Measurements from ENCODE around the gene TSC2.

The TSC2 gene

DNA sequence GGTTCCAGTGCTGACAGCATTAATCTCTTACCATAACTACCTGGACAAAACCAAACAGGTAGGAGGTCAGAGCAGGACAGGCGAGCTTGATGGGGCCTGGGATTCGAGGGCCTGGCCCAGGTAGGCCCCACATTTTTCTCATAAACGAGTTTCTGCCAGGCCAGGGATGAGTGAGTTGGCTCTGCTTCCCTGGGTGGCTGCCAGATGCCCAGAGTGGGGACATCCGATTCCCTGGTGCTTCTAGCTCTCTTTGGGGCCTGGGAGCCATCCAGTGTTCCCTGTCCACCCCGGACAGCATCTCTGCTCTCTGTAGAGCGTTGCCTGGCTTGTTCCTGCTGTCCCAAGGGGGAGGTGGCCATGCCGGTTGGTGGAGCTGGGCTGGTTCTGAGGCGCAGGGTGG, 25.1 kb downstream of the TSC2 start:
- no peak for DNase-seq

DNA sequence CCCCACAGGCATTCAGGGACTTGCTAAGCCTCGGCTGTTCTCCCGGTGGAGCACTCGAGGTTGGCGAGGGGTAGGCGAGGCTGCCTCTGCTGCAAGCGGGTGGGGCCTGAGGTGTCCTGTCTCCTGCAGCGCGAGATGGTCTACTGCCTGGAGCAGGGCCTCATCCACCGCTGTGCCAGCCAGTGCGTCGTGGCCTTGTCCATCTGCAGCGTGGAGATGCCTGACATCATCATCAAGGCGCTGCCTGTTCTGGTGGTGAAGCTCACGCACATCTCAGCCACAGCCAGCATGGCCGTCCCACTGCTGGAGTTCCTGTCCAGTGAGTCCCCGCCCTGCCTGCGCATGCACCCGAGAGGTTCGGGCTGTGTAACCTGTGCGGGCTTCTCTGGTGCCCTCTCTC, 26.3 kb downstream of the TSC2 start:
- DNase-seq: no peak

- no peak for DNase-seq
These were observed 27.8 kb downstream of the TSC2 start for GRCh38 chr16:2075631-2076030.

DNA sequence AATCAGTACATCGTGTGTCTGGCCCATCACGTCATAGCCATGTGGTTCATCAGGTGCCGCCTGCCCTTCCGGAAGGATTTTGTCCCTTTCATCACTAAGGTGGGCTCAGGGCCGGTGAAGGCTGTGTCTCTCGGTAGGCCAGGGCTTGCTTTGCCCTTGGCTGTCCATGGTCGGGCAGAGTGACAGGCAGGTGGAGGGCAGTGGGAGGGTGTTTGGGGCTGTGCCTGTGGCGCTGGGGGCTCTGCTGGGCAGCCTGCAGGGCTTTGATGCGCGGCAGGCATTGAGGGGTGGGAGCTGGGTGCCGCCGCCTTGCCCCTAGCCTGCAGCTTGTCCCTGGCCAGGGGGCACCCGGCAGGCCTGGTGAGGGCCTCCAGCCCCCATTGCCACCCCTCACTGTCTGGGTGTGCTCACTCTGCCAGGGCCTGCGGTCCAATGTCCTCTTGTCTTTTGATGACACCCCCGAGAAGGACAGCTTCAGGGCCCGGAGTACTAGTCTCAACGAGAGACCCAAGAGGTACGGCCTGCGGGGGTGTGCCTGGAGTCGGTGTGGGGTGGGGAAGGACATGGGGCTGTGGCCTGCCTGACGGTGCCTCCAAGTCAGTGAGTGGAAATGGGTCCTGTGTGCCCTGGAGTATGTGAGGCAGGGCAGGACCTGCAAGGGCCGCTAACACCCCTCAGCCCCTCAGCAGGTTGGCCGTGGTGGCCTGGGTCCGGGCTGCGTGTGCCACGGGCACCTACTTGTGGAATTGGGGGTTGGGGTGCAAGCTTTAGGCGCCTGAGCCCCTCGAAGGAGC, 28.5 kb downstream of the TSC2 start:
- no peak for DNase-seq

DNA sequence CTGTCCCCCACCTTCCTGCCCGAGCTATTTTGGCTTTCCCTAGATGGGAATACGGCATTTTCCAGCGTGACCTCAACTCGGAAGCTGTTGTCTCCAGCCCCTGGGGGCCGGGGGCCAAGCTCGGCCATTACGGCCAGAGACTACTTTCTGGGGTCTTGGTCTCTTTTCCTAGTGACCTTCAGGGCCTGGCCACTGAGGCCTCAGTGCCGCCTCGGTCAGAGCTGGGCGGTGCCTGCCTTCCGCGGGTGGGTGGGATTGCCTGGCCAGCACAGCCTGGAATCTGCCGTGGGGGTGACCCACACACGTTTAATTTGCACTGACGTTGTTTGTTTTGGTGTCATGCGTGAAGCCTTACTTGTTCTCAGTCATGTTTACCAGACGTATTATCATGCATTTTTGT, 29.2 kb downstream of the TSC2 start:
- DNase-seq: no peak

DNA sequence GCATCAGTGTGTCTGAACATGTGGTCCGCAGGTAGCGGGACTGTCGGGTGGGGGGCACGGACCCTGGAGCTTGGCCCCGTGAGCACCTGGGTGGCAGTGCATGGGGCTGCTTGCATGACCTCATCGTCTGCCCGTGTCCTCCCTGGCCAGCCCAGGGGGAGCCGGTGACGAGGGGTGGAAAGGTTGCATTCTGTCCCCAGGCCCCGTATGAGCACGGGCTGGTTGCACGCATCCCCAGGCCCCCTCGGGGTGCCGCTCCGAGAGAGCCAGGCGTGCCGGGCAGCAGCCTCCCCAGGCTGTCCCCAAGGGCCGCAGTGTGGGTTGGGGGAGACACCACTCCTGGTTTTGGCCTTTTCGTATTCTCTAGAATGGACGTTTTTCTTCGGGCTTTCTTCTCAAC, 29.9 kb downstream of the TSC2 start:
- DNase-seq: no peak

DNA sequence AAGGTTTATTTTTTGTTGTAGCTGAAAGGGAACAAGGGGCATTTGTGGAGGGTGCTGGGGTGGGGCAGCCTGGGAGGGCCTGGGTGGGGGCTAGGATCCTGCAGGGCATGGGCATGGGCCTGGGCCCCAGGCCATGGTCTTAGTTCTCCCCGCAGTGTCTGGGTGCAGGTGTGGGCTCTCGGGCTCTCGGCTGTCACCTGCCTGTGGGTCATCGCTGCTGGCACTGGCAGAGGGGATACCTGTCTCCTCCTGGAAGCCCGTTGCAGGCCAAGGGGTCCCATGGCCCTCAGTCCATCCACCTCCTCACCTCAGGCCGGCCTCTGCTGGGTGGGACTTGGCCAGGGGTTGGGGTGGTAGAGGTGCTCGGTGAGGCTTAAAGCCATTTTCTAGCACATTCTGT, 30.3 kb downstream of the TSC2 start:
- DNase-seq: no peak

DNA sequence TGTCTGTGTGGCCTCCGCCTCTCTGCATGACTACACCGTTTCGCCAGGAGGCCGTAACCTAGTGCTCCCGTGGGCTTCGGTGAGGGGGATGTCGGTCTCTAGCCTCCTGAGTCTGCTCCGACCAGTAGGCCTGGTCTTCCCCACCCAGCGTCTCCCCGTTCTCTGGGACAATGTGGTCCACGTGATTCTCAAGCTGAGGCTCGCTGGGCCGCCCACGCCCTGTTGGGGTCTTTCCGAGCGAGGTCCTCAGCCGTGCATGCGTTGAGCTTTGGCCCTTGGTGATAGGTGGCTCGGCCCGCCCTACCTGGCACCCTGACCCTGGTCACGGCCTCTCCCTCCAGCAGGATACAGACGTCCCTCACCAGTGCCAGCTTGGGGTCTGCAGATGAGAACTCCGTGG, 30.9 kb downstream of the TSC2 start:
- DNase-seq: no peak

DNA sequence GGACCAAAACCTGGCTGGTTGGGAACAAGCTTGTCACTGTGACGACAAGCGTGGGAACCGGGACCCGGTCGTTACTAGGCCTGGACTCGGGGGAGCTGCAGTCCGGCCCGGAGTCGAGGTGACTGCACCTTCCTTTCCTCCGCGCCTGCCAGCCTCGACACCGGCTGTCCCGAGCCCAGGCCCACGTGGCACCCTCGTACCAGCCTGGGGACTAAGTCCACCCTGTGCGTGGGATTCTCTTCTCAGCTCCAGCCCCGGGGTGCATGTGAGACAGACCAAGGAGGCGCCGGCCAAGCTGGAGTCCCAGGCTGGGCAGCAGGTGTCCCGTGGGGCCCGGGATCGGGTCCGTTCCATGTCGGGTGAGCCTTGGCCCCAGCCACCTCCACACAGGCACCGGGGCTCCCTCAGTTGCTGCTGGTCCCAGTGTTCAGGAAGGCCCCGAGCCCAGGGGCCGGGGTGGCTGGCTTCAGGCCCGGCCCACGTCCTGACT, 31.6 kb downstream of the TSC2 start:
- no peak for DNase-seq

GRCh38 chr16:2079991-2080390, 32.2 kb downstream of the TSC2 start:
- DNase-seq: no peak

DNA sequence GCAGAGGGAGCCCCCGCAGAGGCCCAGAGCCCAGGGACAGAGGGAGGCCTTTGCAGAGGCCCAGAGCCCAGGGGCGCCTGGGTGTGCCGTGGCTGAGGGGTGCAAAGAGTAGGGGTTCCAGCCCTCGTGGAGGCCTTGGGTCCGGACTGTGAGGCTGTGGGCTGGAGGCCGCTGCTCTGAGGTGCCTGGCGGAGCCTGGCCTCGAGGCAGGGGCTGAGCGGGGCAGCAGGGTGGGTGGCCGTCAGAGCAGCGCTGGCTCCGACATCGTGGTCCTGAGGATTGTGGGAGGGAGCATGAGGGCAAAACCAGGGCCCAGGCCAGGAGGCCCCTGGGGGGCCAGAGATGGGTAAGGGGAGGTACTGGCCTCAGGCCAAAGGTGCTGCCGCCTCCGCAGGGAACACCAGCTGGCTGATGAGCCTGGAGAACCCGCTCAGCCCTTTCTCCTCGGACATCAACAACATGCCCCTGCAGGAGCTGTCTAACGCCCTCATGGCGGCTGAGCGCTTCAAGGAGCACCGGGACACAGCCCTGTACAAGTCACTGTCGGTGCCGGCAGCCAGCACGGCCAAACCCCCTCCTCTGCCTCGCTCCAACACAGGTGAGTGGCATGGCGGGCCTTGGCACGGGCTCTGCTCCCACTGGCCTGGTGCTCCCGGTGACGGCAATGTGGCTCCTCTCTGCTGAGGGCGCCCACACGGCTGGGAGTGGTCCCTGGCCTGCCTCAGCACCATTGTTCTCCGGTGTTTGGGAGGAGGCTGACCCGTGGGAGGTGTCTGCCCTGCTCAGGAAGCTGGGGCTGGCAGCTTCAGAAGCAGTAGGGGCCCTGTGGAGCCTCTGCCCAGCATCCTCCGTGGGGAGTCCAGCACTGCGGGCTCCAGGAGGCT, 33.7 kb downstream of the TSC2 start:
- no peak for DNase-seq

DNA sequence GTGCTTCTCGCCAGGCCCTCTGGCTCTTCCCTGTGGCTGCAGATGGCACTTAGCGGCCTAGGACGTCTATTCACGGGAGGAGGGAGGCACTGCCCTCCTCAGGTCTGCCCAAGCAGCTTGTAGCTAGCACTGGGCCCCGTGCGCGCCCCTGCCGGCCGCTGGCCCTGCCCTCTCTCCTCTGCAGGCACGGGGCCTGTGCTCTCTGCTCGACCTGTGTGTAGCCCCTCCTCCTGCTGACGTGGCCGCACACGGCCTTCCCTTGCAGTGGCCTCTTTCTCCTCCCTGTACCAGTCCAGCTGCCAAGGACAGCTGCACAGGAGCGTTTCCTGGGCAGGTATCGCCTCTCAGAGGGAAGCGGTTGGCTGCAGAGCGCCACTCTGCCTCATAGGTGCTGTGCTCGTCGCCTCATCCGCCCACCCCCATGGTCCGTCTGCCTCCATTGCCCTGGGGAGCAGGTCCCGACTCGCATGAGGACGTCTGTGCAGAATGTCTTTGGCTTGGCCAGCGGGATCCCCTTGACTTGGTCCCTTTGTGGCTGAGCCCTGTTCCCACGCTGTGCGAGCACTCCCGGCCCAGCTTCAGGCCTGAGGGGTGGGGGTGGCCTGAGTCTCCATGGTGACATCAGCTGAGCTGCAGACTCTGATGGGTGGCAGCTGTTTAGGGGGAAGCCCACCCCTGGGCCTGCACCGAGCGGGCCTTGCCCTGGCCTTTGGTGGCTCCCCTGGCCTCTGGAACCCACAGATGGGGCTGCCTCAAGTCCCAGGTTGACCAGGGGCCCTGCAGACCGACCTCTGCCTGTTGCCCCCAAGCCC, 34.6 kb downstream of the TSC2 start:
- DNase-seq: peak; percentile 92

GRCh38 chr16:2082983-2083364, 35.2 kb downstream of the TSC2 start:
- no peak for DNase-seq

- DNase-seq: no peak
These were observed 35.6 kb downstream of the TSC2 start for GRCh38 chr16:2083409-2083808.

DNA sequence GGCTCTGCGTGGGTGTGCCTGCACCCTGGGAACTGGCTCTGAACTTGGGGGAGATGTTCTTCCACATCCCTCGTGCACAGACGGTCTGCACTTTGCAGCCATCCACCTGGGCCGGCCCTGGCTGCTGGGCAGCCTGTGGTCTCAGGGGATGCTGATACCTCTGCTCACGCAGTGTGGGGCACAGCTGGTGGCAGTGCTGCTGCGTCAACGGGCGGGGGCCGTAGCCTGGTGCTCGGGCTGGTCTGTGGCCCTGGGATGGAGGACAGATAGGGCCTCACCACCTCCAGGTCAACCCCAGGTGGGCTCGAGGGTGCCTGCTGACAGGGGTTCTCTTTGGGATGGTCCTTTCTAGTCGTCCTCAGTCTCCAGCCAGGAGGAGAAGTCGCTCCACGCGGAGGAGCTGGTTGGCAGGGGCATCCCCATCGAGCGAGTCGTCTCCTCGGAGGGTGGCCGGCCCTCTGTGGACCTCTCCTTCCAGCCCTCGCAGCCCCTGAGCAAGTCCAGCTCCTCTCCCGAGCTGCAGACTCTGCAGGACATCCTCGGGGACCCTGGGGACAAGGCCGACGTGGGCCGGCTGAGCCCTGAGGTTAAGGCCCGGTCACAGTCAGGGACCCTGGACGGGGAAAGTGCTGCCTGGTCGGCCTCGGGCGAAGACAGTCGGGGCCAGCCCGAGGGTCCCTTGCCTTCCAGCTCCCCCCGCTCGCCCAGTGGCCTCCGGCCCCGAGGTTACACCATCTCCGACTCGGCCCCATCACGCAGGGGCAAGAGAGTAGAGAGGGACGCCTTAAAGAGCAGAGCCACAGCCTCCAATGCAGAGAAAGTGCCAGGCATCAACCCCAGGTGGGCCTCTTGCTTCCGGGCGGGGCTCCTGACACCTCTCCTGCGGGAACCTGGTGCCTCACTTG, 36.3 kb downstream of the TSC2 start:
- no peak for DNase-seq

- DNase-seq: no peak
These were observed 37.3 kb downstream of the TSC2 start for GRCh38 chr16:2084895-2085625.

- DNase-seq: no peak
These were observed 37.9 kb downstream of the TSC2 start for GRCh38 chr16:2085669-2086068.

DNA sequence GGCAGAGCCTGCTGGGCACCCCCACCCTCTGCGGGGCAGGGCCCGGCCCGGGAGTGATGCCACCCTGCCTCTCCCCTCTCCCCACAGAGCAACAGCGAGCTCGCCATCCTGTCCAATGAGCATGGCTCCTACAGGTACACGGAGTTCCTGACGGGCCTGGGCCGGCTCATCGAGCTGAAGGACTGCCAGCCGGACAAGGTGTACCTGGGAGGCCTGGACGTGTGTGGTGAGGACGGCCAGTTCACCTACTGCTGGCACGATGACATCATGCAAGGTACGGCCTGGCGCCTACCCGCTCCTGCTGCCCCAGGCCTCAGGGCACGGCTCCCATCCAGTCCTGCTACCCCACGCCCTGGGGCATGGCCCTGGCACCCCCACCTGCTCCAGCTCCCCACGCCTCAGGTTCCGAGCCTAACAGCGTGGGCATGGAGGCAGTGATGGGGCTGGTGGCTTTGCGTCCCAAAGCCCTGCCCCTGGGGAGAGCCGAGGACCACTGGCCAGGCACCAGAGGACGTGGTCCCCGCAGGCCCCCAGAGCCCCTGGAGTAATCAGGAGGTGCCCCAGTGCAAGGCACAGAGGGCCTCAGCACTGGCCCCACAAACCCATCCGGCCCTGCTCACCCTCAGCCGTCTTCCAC, 38.4 kb downstream of the TSC2 start:
- DNase-seq: no peak

GRCh38 chr16:2086812-2087747, 39.3 kb downstream of the TSC2 start:
- no peak for DNase-seq
